ENCODE data around the gene HSD3B2.

DNA sequence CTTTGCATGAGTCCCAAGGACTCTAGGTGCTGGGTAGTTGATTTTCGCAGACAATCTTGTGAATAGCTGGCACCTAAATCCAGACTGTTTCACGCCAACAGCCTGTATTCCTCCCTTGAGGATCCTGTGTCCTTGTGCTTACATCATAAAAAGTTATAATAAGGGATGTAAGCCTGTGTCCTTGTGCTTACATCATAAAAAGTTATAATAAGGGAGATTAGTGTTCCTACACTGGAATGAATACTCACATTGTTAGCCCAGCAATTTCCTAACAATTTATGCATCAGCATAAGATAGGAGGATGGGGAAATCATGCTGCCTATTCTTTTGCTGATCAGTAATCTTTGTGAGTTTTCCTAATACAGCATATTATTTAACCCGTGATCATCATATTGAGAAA, 4.0 kb upstream of the HSD3B2 start:
- TF ChIP-seq, protein P1, sequence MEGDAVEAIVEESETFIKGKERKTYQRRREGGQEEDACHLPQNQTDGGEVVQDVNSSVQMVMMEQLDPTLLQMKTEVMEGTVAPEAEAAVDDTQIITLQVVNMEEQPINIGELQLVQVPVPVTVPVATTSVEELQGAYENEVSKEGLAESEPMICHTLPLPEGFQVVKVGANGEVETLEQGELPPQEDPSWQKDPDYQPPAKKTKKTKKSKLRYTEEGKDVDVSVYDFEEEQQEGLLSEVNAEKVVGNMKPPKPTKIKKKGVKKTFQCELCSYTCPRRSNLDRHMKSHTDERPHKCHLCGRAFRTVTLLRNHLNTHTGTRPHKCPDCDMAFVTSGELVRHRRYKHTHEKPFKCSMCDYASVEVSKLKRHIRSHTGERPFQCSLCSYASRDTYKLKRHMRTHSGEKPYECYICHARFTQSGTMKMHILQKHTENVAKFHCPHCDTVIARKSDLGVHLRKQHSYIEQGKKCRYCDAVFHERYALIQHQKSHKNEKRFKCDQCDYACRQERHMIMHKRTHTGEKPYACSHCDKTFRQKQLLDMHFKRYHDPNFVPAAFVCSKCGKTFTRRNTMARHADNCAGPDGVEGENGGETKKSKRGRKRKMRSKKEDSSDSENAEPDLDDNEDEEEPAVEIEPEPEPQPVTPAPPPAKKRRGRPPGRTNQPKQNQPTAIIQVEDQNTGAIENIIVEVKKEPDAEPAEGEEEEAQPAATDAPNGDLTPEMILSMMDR (optimal IDR thresholded peaks at IDR 0.05 in 1 of 3, IDR thresholded peaks at IDR 0.05 in 1 of 3, conservative IDR thresholded peaks at IDR 0.05 in 1 of 3; ENCODE audit: extremely low read depth in 1 of 3, insufficient read depth in 2 of 3, low read length in 3 of 3) = no peak
- TF ChIP-seq EZH2 (IDR thresholded peaks at IDR 0.05; ENCODE audit: low read length) = no peak

All from keratinocyte (primary cell).